Astrocyte of the spinal cord (primary cell): ENCODE data around the gene ZNF133.
A peak's percentile ranks its signal among the peaks of the same experiment; 100 is the strongest.

Source experiments
- DNase-seq: peaks from one replicate; pipeline ENCODE4 v3.0.0; 2011; ENCODE audit warnings: low read depth, low spot score
- H3K4me3 ChIP-seq: 2 replicates; pipeline ENCODE4 v1.5.1; 2011; ENCODE audit warnings: low read depth, mild to moderate bottlenecking, low read length, moderate library complexity
- CTCF ChIP-seq: IDR thresholded peaks from 2 replicates; pipeline ENCODE4 v1.5.1; 2012; ENCODE audit warnings: low read depth, mild to moderate bottlenecking, low read length, inconsistent platforms
- in situ Hi-C: cut with HindIII; loops from 2 replicates; pipeline ENCODE4 v1.10.0; 2017; ENCODE audit warnings: low sequenced_read_pairs

Gene ZNF133

GRCh38 chr20:18304618-18305017 is 16.3 kb downstream of the ZNF133 start:
- no peak overlapping the region for H3K4me3 ChIP-seq
- no peak for TF ChIP-seq CTCF
- no peak for DNase-seq
- in situ Hi-C loops, result no loop called here

- no peak for TF ChIP-seq CTCF
- no peak overlapping the region for H3K4me3 ChIP-seq
- in situ Hi-C loops, result no loop called here
- DNase-seq, result no peak
Measured at GRCh38 chr20:18307301-18307700, 19.0 kb downstream of the ZNF133 start.

- no peak for TF ChIP-seq CTCF
- in situ Hi-C loops, result no loop called here
- no peak for DNase-seq
- H3K4me3 ChIP-seq, result no peak overlapping the region
Measured at GRCh38 chr20:18310051-18310450, 21.7 kb downstream of the ZNF133 start.

GRCh38 chr20:18310592-18310991 is 22.3 kb downstream of the ZNF133 start:
- no peak for TF ChIP-seq CTCF
- in situ Hi-C loops, result no loop called here
- H3K4me3 ChIP-seq, result no peak overlapping the region
- DNase-seq, result no peak

- no peak for TF ChIP-seq CTCF
Measured at GRCh38 chr20:18312723-18313122, 24.4 kb downstream of the ZNF133 start.

GRCh38 chr20:18313411-18313810 is 25.1 kb downstream of the ZNF133 start:
- DNase-seq, result no peak
- in situ Hi-C loops, result no loop called here
- no peak overlapping the region for H3K4me3 ChIP-seq
- no peak for TF ChIP-seq CTCF

More at GRCh38 chr20:18312723-18313122, 24.4 kb downstream of the ZNF133 start:
- in situ Hi-C loops, result no loop called here
- no peak overlapping the region for H3K4me3 ChIP-seq
- DNase-seq, result no peak

GRCh38 chr20:18314786-18315406 is 26.6 kb downstream of the ZNF133 start:
- no peak for TF ChIP-seq CTCF
- peak; percentile 69 for DNase-seq
- H3K4me3 ChIP-seq, result no peak overlapping the region

More at GRCh38 chr20:18314786-18315406, 26.6 kb downstream of the ZNF133 start:
- in situ Hi-C loops, result no loop called here
